ENCODE measurements around the gene SPAG8.

GRCh38 chr9:35840881-35841644 is 29.0 kb upstream of the SPAG8 start:
- TF ChIP-seq YY1 (IDR thresholded peaks at IDR 0.05; ENCODE audit: insufficient read depth, insufficient read length) (no peak), ZNF274 (IDR thresholded peaks at IDR 0.05; ENCODE audit: low read depth, low read length) (no peak)

Data from NT2/D1 (cell line).